ENCODE data around the gene PAQR9.
"Not testable (repeated sequence)": the region's sequence is repeated elsewhere in the genome, so short reads cannot be mapped to it uniquely, and the experiment has no call there.

Gene PAQR9, protein sequence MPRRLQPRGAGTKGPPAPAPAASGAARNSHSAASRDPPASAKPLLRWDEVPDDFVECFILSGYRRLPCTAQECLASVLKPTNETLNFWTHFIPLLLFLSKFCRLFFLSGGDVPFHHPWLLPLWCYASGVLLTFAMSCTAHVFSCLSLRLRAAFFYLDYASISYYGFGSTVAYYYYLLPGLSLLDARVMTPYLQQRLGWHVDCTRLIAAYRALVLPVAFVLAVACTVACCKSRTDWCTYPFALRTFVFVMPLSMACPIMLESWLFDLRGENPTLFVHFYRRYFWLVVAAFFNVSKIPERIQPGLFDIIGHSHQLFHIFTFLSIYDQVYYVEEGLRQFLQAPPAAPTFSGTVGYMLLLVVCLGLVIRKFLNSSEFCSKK

DNA sequence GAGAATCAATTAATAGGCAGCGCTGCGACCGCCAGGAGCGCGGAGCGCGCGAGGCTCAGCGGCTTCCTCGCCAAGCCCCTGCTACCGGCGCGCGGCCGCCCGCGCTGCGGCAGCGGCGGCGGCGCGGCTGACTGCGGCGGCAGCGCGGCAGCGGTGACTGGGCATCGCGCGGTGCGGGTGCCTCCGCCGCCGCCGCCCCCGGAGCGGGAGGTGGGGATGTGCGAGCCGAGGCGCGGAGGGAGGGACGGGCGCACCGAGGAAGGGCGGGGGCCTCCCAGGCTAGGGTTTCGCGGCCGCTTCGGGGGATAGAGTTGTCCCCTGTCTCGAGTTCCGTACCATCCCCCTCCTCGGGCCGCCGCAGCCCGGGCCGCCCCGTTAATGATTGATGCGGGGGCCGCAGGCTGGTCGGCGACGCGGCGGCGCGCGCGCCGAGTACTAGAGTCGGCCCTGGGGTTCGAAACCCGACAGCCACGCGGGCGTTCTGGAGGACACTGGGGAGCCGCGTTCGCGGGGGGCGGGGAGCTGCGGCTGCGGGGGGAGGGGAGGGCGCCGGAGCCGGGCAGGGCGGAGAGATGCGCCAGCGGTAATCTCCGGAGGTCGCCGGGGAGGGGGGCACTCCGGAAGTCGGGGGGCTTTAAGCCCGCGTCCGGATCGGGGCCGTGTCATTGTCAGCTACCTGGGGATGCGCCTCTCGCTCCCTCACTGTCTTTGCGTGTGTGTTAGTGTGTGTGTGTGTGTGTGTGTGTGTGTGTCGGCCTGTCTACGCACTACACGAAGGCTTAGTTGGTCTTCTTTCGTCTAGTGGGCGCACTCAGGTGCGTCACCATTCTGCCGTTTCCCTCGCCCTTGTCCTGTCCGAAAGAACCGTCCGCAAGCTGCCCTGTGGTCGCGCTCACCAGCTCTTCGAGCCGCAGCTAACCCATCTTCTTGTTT is at the start of gene PAQR9:
Gene PAQR9 (minus strand): TSS at position 159 of the 933 bp plus-strand sequence. CDS start 338 bp downstream, outside the sequence.
- DNase-seq, result no peak

DNA sequence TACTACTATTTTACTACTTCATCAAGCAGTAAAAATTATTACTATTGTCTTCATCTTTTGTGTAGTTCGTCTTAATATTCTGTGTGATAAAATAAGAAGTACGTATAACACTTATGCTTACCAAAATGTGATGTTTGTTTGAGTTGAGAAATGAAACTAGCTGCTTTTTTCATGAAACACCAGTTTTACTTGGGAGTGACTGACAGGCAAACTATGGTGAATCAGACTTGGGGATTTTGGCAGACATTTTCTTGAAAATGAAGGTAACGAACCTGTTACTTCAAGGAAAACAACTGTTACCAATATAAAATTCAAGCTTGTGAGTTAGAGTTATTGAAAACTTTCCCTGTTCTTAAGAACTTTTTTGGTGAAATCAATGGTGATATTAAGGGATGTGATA is 48.2 kb upstream of the PAQR9 start:
- DNase-seq, result no peak

DNA sequence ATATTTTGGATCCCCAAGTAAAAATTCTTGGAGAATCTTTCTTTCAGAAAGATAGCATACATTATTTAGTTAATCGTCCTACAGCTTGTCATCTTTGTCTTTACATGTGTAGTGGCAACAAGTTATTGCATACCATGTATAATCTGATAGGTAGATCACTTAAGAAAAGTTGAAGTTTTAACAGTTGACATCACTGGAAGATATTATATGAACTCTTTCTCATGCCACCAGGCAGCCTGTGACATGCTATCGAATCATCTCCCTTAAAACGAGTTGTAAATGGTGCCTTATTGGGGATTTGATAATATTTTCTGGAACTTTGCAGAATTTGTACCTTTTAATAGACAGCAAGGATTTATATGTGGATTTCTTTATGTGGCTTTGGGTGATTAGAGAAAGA is 46.5 kb upstream of the PAQR9 start:
- no peak for DNase-seq

DNA sequence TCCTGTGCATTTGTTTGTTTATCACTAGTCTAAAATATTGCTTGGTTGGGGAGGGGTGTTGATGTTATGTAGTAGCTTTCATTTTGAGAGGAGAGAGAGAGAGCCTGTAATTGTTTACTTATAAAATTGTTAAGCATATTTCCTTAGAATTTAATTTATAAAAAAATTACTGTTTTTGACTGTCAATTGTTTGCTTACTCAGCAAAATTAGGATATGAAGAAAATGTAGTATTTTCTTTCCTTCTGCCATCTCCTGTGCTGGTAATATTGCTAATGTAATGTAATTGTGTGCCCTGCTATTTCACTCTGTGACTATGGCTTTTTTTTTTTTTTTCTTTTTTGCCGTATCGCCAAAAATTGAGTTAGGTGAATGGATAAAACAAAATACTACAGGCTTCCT is 41.3 kb upstream of the PAQR9 start:
- no peak for DNase-seq

DNA sequence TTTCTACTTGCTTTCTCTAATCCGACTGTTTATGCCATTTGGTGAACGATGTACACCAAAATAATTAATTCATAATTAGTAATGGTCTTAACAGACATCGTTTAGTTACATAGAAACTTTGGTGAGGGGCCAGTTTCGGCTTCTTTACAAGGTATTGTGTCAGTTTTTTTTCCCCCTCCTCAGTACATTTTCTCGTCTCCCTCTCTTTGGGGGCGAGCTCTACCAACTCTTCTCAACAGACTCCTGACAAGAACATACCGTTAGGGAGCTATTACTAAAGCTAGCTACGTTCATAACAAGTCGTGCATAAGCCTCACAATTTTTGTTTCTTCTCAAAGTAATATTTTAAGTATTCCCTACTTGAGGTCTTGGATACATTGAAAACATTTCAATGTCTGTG is 39.3 kb upstream of the PAQR9 start:
- DNase-seq, result no peak

DNA sequence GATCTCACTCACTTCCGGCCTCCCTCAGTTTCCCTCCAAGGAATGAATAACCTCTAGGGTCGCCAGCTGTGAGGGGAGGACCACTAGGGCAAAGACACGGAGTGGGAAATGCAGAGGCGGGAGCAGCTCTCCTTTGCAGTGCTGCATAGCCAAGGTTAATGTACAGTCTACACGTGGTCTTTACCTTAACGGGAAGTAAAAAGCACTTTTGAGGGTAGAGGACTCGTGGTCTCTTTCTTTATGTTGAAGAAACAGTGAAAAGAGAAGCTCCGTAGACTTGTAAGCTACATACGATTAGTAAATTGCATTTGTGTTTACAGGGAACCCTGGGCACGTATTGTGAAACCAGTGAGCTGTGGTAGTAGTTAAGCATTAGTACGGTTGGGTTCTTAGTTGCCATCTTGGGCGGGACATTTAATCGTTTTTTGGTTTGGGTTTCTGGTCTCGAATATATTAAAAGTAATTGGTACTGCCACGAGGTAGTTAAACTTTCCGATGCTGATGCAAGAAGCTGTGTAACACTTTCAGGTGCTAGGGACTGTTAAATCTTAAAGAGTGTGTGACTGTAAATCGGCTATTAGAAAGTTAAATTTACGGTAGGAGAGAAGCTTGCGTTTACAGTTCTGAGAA is 38.7 kb upstream of the PAQR9 start:
- peak; percentile 10 for DNase-seq

DNA sequence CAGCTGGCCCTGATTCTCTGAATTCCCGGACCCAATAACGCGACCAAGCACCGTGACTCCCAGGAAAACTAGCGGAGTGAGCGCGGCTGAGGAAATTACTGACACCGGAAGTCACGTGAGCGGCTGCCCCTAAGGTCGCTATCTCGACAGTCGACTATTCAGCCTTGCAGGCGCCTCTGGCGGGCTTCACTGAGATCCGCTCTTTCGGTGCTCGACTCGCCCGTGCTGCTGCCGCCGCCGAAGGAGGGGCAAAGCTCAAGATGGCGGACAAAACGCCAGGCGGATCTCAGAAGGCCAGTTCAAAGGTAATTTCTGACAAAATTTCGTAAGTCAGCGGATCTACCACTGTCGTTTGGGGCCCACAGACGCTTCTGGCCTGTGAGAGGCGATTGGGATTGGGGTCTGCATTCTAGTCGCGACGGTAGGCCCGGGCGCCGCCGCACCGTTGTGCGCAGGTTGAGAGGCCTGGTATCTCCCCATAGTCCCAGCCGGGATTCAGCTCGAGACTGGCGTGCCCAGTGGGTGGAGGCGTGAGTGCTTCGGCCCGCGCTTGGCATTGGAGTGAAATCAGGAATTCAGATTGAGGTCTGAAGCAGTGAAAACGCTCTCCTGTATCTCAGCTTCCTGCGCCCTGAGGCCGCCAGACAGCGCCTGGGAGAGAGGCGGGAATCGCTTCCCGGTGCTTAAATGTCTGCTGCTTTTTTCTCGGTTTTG is 38.1 kb upstream of the PAQR9 start, which contains the start of gene U2SURP:
Gene U2SURP (plus strand): TSS at position 202 of the 714 bp plus-strand sequence. CDS start 59 bp downstream, at position 261.
- DNase-seq, result peak; percentile 94

DNA sequence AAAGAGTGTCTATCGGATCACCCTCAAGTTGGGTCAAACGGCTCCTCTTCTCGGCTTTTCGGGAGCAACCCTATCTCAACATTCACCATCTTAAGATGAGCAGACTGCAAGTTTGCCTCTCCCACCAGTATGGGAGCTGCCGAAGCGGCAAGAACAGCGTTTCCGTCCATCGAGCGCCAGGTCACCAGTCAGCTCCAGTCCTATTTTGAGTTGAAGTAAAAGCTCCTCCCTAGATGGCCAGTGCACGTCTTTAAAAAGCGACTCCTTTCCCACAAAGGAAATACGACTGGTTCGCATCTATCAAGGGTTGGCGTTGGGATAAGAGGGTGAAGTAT is 37.5 kb upstream of the PAQR9 start:
- DNase-seq, result no peak

DNA sequence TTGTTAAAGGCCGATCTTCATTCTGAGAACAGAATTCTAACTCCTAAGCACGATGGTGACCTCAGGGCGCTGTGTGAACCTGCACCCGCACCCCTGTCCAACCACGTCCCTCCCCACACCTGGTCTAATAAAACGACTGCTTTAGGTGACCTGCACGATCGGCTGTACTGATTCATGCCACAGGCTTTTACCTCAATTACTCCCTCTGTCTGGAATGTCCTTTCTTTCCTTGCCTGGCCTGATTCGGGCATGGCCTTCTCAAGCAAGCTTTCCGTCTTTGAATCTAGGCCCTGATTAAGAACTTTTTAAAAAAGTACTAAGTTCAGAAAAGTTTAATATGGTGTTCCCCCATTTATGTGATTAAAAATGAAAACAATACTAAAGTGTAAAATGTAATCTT is 37.1 kb upstream of the PAQR9 start:
- no peak for DNase-seq

DNA sequence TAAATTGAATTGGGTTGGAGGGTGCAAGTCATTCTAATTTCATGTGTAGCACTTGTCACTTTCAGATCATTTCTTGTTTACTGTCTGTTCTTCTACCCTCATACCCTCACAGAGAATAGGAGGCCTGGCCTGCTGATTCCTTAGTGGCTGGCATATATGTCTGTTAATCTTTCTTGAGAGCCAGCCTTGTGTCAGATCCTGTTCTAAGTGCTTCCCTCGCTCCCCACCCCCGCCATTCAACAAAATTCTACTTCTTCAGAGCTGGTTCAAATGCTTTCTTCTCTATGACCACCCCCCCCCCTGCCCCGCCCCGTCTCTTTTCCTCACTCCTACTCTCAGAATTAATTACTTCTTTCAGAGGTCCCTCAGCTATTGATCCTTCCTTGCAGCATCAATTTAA is 36.4 kb upstream of the PAQR9 start:
- no peak for DNase-seq

DNA sequence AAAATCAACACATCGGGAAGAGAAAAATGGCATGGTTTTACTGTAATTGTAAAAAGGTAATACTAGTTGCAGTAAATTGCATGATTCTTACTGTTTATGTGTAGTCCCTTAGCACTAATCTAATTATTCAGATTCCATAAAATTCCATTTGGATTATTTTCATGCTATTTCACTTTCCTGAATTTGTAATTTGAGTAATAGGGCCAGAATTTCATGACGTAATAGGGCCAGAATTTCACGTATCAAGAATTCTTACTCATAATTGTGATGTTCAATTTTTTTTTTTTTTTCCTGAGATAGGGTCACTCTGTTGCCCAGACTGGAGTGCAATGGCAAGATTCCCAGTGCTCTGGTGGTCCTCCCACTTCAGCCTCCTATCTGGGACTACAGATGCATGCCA is 35.0 kb upstream of the PAQR9 start:
- DNase-seq, result no peak

DNA sequence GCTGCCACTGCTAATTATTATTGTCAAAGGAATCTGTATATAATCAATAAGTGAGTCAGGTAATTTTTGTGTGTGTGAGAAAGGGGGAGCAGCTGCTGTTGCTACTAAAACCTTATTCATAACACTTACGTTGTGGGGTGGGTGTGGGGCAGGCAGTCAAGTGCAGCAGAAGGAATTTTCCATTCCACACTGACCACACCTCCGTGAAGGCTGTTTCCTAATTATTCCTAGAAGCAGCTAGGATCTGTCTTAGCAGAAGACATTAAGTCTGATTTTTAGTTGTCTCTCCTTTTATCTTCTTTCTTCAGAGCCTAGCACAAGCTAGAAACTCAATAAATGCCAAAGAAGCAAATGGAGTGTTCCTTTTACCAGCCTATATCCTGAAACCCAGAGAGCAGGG is 33.9 kb upstream of the PAQR9 start:
- DNase-seq, result no peak

DNA sequence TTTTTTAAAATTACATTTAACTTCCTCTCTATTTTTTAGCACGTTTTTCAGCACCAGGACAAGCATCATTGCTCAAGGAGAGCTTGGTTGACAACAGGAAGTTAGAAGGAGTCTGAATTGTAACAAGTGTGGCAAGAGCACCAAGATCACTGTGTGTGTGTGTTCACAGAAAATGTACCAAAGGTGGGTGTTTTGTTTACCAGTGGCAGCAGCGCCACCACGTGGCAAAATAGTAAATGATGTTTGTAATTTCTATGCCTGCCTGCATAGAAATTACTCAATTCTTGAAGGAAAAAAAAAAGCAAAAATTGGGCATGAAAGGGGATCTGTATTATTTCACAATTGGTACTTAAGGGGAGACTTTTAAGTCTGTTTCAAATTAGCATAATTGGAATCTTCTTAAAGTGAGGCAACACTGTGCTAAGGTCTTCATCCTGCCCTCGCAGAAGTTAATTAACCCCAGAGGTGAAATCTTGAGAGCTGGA is 30.5 kb upstream of the PAQR9 start:
- DNase-seq, result peak; percentile 65

DNA sequence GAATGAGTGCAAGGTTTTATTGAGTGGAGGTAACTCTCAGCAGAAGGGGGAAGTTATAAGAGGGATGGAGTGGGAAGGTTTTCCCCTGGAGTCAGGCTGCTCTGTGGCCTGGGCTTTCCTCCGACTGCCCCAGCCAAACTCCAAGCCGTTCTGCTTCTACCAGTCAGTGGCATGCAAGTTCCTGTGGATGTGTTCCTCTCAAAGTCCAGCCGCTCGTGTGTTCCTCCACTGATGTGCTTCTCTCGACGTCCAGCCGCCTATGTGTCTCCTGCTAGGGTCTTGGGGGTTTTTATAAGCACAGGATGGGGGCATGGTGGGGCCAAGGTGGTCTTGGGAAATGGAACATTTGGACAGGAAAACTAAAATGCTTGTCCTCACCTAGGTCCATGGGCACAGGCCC is 28.8 kb upstream of the PAQR9 start:
- no peak for DNase-seq

DNA sequence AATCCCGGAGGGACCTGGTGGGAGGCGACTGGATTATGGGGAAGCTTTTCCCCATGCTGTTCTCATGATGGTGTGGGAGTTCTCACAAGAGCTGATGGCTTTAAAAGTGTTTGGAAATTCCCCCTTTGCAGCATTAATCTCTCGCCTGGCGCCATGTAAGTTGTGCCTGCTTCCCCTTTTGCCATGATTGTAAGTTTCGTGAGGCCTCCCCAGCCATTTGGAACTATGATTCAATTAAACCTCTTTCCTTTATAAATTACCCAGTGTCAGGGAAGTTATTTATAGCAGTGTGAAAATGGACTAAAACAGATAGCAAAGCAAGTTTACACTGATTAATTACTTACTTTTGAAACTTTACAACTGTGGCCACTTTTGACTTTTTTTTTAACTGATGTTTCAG is 27.2 kb upstream of the PAQR9 start:
- no peak for DNase-seq

DNA sequence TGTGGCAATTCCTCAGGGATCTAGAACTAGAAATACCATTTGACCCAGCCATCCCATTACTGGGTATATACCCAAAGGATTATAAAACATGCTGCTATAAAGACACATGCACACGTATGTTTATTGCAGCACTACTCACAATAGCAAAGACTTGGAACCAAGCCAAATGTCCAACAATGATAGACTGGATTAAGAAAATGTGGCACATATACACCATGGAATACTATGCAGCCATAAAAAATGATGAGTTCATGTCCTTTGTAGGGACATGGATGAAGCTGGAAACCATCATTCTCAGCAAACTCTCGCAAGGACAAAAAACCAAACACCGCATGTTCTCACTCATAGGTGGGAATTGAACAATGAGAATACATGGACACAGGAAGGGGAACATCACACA is 25.4 kb upstream of the PAQR9 start:
- not testable (repeated sequence) for DNase-seq

DNA sequence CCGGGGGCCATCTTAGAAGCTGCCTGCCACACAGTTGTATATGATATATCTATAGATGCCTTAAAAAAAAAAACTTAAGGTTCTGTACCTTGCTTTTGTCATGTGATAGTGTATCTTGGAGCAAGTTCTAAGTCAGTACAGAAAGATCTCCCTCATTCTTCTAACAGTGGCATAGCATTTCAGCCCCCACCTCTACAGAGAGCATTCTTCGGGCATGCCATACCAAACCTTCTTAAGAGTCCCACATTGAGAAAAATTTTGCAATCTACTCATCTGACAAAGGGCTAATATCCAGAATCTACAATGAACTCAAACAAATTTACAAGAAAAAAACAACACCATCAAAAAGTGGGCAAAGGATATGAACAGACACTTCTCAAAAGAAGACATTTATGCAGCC is 24.7 kb upstream of the PAQR9 start:
- not testable (repeated sequence) for DNase-seq

DNA sequence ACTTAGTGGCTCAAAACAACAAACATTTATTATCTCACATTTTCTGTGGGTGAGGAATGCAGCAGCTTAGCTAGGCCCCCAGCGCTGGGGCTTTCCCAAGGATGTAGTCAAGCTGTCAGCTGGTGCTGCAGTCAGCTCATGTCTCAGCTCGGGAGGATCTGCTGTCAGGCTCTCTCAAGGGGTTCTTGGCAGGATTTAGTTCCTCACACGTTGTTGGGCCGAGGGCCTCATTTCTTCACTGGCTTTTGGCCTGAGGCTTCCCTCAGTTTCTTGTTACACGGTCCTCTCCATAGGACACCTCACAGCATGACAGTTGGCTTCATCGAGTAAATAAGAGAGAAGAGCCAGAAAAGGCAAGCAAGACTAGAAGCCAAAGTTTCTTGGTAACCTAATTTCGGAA is 24.2 kb upstream of the PAQR9 start:
- no peak for DNase-seq

DNA sequence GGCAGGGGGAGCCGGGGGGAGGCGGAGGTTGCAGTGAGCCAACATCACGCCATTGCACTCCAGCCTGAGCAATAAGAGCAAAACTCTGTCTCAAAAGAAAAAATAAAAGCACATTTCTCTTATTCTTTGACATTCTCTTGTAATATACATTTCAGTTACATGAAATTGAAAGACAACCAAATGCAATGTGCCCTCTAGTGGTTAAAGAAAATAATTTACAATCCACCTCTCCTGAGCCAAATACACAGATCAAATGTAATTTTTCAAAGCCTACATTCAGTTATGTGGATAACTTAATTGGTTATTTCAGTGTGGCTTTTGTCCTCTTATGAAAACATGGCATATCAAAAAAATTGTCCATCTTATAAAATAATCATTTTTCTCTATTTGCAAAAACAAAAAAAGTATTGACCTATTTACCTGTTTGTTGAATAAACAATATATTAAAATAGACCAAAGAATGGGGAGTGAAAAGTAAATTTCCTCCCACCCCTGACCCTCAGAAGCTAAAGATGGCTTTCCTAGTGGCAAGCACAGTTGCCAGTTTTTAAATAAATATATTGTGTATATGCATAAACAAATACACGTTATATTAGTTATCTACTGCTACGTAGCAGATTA is 23.7 kb upstream of the PAQR9 start:
- no peak for DNase-seq

DNA sequence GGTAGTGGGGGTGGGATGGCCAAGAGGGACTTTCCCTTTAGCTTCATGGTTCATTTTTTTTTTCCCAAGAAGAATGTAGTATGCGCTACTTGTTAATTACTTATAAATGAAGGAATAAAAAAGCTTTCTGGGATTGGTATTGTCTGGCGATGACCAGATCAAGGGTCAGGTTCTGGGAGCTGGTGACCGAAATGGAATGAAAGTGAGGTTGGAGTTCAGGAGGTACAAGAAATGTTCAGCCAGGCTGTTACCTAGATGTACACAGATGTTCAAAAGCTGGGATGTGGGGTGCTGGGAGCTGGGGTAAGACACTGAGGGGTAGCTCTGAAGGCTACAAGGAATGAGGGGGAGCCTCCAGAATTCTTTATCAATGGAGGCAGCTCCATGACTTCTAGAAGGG is 20.8 kb upstream of the PAQR9 start:
- DNase-seq, result no peak

DNA sequence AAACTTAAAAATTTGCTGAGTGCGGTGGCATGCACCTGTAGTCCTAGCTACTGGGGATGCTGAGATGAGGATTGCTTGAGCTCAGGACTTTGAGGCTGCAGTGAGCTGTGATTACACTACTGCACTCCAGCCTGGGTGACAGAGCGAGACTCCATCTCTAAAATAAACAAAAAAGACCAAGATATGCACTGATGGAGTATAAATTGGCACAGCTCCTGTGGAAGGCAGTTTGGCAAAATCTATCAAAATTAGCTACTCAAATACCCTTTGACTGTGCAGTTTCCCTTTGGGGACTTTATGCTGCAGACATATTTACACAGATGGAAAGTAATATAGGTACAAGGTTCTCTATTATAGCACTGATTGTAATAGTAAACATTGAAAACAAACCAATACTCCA is 19.8 kb upstream of the PAQR9 start:
- DNase-seq, result no peak

DNA sequence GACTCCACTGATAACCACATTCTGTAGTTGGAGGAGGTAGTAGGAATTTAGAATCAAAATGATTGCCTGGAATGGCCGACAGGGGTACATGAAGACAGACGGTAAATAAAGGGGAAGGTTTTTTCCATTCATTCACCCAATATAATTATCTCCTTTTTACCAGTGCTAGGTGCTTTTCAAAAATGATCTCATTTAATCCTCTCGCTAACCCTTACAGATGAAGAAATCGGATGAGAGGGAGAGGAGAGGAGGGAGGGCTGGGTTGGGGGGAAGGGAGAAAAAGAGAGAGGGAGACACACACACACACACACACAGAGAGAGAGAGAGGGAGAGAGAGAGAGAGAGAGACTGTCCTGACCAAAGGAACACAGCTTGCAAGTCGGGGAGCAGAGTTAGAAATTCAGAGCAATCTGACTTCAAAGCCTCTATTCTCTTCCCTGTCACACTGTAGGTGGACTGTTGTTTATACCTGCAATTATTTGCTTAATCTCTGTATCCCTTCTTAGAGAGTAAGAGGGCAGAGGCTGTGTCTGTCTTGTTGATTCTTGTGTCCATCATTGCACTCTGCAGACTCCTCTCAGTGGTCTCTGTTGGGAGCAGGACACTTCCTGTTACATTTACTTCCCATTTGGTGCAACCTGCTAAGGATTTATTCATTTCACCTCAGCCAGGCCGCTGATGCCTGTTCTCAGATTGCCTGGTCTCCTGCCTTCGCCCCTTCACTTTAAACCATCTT is 18.7 kb upstream of the PAQR9 start:
- no peak for DNase-seq
